ENCODE measurements around the gene DCAF7.

Gene DCAF7

GRCh38 chr17:63641692-63642448 lies 91.6 kb downstream of the DCAF7 start:
- intact Hi-C loops (cut with DNase I), result no loop called here
- peak in 26 of 42 donors; percentile 5 to 64 (median 36) for DNase-seq

All from head of caudate nucleus (tissue), 42 donors.